Measurements from ENCODE around the gene CCDC127. TPM values are rescaled to one million over a fixed set of nuclear protein-coding genes. Genes with fewer than 3 reads are reported as not detected.
A peak's percentile ranks its signal among the peaks of the same experiment; 100 is the strongest.

Gene CCDC127
- total and polyA plus RNA-seq, 2 of the 13 experiments (the other 11 are each of a cell fraction or from before 2014, with no cell fraction given), result 2.9 to 4.3 TPM

DNA sequence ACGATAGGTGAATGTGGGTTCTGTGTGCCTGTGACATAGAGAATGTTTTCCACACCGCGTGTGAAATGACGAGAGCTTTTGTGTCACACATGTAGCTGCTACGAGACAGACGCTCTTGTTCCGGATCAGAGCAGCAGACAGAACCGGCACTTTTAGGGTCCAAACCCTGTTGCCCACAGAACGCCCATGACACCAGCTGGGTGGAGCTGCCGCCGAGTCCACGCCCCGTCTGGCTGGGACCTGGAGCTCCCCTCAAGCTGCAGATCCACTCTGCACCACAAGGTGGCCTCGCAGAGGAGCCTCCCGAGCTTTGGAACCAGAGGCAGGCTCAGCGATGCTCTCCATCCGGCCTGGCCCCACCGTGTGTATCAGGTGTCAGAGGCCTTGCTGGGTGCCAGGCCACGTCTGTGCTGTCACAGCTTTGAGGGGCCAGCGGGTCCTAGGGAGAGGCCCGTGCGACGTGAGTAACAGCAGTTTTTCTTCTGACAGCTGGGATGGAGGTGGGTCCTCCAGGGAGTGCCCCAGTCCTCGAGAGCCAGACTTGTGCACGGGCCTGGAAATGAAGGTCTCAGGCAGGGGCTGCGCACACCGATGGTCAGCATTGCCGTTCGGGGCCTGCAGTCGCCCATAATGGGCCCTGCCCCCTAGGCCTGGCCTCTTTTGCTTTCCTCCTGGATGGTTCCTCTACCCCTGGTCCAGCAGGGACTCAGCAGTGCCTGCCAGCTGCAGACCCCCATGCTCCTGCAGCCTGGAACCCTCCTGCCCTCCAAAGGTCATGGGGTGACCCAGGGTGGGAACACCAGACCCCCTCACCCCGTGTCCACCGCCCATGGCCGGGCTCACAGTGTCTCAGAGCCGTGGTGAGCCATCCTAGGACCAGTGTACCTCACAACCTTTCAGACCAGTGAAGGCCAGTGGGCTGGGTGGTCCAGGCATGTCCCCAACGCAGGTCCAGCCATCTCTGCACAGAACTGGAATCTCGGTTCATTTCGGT, 29.2 kb downstream of the CCDC127 start:
- peak; percentile 93 for ATAC-seq
- no peak overlapping the region for H3K9ac ChIP-seq (ENCODE audit: insufficient read depth, low read depth, low read length)
- H3K9me3 ChIP-seq (ENCODE audit: low read length), result no peaks in the 10 kb centered on the region
- DNase-seq (ENCODE audit: low spot score), result peak; percentile 77
- H3K27me3 ChIP-seq (ENCODE audit: control insufficient read depth in 1 of 2, insufficient read depth in 2 of 2, low read length in 2 of 2), result peaks cover 0 to 15% of the 10 kb centered on the region in 2 experiments; a peak in 1 of 5 replicates
- POLR2A ChIA-PET, result interaction anchor here (2.1 kb wide), 1 partner anchor 82 kb away, joined by 8 read pairs; the partner anchor contains the start of gene PDCD6
- no TSS peak for BruUV-seq (replicated peaks)
- no peak overlapping the region for H3K27ac ChIP-seq (ENCODE audit: extremely low read length, insufficient read depth, low read length)
- CTCF ChIA-PET (ENCODE audit: low intra/inter-chr PET ratio, low total read pairs), result interaction anchor here (0.9 kb wide), 1 partner anchor 29 kb away, joined by 3 read pairs; the partner anchor contains the start of genes CCDC127 and SDHA
- H4K20me1 ChIP-seq (ENCODE audit: insufficient read depth, low read length), result no peaks in the 10 kb centered on the region
- H2AFZ ChIP-seq (ENCODE audit: low read length), result no peak overlapping the region
- no peaks in the 10 kb centered on the region for H3K79me2 ChIP-seq (ENCODE audit: insufficient read depth, low read length)
- peak overlapping the region; percentile 47; the same call in 1 of the 2 replicates for H3K4me2 ChIP-seq (ENCODE audit: low read depth, low read length)
- H3K4me1 ChIP-seq (ENCODE audit: insufficient read depth, low read length), result peaks cover 23% of the 10 kb centered on the region
- in situ Hi-C loops (cut with HindIII; ENCODE audit: extremely low pct_ligation_motif_present, low pct_unique_long_range_greater_than_20kb) (no loop called here), intact Hi-C loops (cut with micrococcal nuclease; ENCODE audit: unreplicated experiment) (loop anchor here (2.0 kb wide), 1 partner anchor 30 kb away; the partner anchor contains the start of genes CCDC127 and SDHA)
- 37% methylated on average over 14 of the region's 37 CpGs for WGBS (ENCODE audit: low lambda C conversion rate)
- H3K36me3 ChIP-seq (replicated peaks in 1 of 2; ENCODE audit: control insufficient read depth in 1 of 2, insufficient read depth in 2 of 2, low read length in 2 of 2), result no peaks in the 10 kb centered on the region
- no peak overlapping the region; a peak in 1 of 6 replicates for H3K4me3 ChIP-seq (replicated peaks in 1 of 3; ENCODE audit: insufficient read depth in 1 of 3, low read depth in 2 of 3, low read length in 3 of 3)
- FAIRE-seq, result peak; percentile 75
- TF ChIP-seq PTBP1 (IDR thresholded peaks at IDR 0.05; ENCODE audit: low read depth, low read length, poor library complexity, severe bottlenecking) (no peak), POLR2AphosphoS2 (IDR thresholded peaks at IDR 0.05; ENCODE audit: low read depth, low read length) (no peak), GATAD1 (CRISPR knock-in tag; IDR thresholded peaks at IDR 0.05) (0 out of 2 replicates have a peak, but pooled peaks have one; percentile 17), ZFP36L1 (CRISPR knock-in tag; IDR thresholded peaks at IDR 0.05) (no peak), NFRKB (IDR thresholded peaks at IDR 0.05) (no peak), ZNF841 (CRISPR knock-in tag; IDR thresholded peaks at IDR 0.05; ENCODE audit: borderline replicate concordance) (no peak), ZNF776 (CRISPR knock-in tag; IDR thresholded peaks at IDR 0.05) (no peak), ZNF430 (CRISPR knock-in tag; IDR thresholded peaks at IDR 0.05) (no peak), ERF (CRISPR knock-in tag; IDR thresholded peaks at IDR 0.05) (peak; percentile 44; the same call in 1 of the 2 replicates), IRF2 (CRISPR knock-in tag; IDR thresholded peaks at IDR 0.05) (peak; percentile 59; the same call in 1 of the 2 replicates), PATZ1 (CRISPR knock-in tag; IDR thresholded peaks at IDR 0.05) (0 out of 2 replicates have a peak, but pooled peaks have one; percentile 32), MXD4 (CRISPR knock-in tag; IDR thresholded peaks at IDR 0.05) (no peak), ZNF709 (CRISPR knock-in tag; IDR thresholded peaks at IDR 0.05) (no peak), NR2F1 (CRISPR knock-in tag; IDR thresholded peaks at IDR 0.05) (no peak), ZFP36L2 (CRISPR knock-in tag; IDR thresholded peaks at IDR 0.05) (no peak), NONO (IDR thresholded peaks at IDR 0.05) (no peak), NONO (CRISPR knock-in tag; conservative IDR thresholded peaks at IDR 0.05) (peak; percentile 56; the same call in 1 of the 2 replicates), ZNF746 (CRISPR knock-in tag; IDR thresholded peaks at IDR 0.05) (no peak), ZNF766 (CRISPR knock-in tag; IDR thresholded peaks at IDR 0.05; ENCODE audit: borderline replicate concordance) (no peak), FOXA3 (CRISPR knock-in tag; IDR thresholded peaks at IDR 0.05) (0 out of 2 replicates have a peak, but pooled peaks have one; percentile 25)
- TF ChIP-seq, protein P1, sequence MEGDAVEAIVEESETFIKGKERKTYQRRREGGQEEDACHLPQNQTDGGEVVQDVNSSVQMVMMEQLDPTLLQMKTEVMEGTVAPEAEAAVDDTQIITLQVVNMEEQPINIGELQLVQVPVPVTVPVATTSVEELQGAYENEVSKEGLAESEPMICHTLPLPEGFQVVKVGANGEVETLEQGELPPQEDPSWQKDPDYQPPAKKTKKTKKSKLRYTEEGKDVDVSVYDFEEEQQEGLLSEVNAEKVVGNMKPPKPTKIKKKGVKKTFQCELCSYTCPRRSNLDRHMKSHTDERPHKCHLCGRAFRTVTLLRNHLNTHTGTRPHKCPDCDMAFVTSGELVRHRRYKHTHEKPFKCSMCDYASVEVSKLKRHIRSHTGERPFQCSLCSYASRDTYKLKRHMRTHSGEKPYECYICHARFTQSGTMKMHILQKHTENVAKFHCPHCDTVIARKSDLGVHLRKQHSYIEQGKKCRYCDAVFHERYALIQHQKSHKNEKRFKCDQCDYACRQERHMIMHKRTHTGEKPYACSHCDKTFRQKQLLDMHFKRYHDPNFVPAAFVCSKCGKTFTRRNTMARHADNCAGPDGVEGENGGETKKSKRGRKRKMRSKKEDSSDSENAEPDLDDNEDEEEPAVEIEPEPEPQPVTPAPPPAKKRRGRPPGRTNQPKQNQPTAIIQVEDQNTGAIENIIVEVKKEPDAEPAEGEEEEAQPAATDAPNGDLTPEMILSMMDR (CRISPR knock-in tag; IDR thresholded peaks at IDR 0.05), result peak; percentile 97

All from HepG2 (cell line).